ENCODE data around the gene KAT7.

The KAT7 gene

GRCh38 chr17:49815761-49816281 is 27.3 kb downstream of the KAT7 start:
- Histone ChIP-seq H3K79me2 (peaks cover 26% of the 10 kb centered on the region), H2AFZ (no peak overlapping the region), H3K27me3 (ENCODE audit: control insufficient read depth, insufficient read depth, low read length) (no peaks in the 10 kb centered on the region), H3K9ac (no peak overlapping the region), H3K4me2 (ENCODE audit: low read length) (peak overlapping the region; percentile 39), H3K4me1 (peaks cover 16% of the 10 kb centered on the region), H3K27ac (peak overlapping the region; percentile 15), H3K36me3 (ENCODE audit: control insufficient read depth, insufficient read depth, low read length) (no peaks in the 10 kb centered on the region), H3K4me3 (ENCODE audit: low read depth, low read length) (no peak overlapping the region), H3K9me3 (ENCODE audit: control insufficient read depth, low read length) (no peaks in the 10 kb centered on the region)
- no peak for TF ChIP-seq CTCF (IDR thresholded peaks at IDR 0.05)

- Histone ChIP-seq H3K4me1 (peaks cover 31% of the 10 kb centered on the region), H3K27me3 (ENCODE audit: control insufficient read depth, insufficient read depth, low read length) (no peaks in the 10 kb centered on the region), H3K27ac (no peak overlapping the region), H2AFZ (no peak overlapping the region), H3K9ac (no peak overlapping the region), H3K4me3 (ENCODE audit: low read depth, low read length) (no peak overlapping the region), H3K9me3 (ENCODE audit: control insufficient read depth, low read length) (no peaks in the 10 kb centered on the region), H3K4me2 (ENCODE audit: low read length) (no peak overlapping the region), H3K36me3 (ENCODE audit: control insufficient read depth, insufficient read depth, low read length) (no peaks in the 10 kb centered on the region), H3K79me2 (peaks cover 23% of the 10 kb centered on the region)
- TF ChIP-seq CTCF (IDR thresholded peaks at IDR 0.05) = no peak
Observed at GRCh38 chr17:49817993-49818392, 29.5 kb downstream of the KAT7 start.

- TF ChIP-seq CTCF (IDR thresholded peaks at IDR 0.05) = no peak
- Histone ChIP-seq H3K27me3 (ENCODE audit: control insufficient read depth, insufficient read depth, low read length) (no peaks in the 10 kb centered on the region), H3K4me1 (peaks cover 35% of the 10 kb centered on the region), H3K4me3 (ENCODE audit: low read depth, low read length) (no peak overlapping the region), H2AFZ (no peak overlapping the region), H3K36me3 (ENCODE audit: control insufficient read depth, insufficient read depth, low read length) (no peaks in the 10 kb centered on the region), H3K27ac (no peak overlapping the region), H3K9ac (no peak overlapping the region), H3K4me2 (ENCODE audit: low read length) (no peak overlapping the region), H3K9me3 (ENCODE audit: control insufficient read depth, low read length) (no peaks in the 10 kb centered on the region), H3K79me2 (peaks cover 21% of the 10 kb centered on the region)
Observed at GRCh38 chr17:49819138-49819537, 30.7 kb downstream of the KAT7 start.

- no peaks in the 10 kb centered on the region for H3K9me3 ChIP-seq (ENCODE audit: control insufficient read depth, low read length)
- H3K4me3 ChIP-seq (ENCODE audit: low read depth, low read length) = no peak overlapping the region
- H3K4me2 ChIP-seq (ENCODE audit: low read length) = no peak overlapping the region
- no peak overlapping the region for H3K27ac ChIP-seq
- peaks cover 21% of the 10 kb centered on the region for H3K79me2 ChIP-seq
- H3K27me3 ChIP-seq (ENCODE audit: control insufficient read depth, insufficient read depth, low read length) = no peaks in the 10 kb centered on the region
- no peak for TF ChIP-seq CTCF (IDR thresholded peaks at IDR 0.05)
- peaks cover 35% of the 10 kb centered on the region for H3K4me1 ChIP-seq
- H2AFZ ChIP-seq = no peak overlapping the region
- no peaks in the 10 kb centered on the region for H3K36me3 ChIP-seq (ENCODE audit: control insufficient read depth, insufficient read depth, low read length)
- no peak overlapping the region for H3K9ac ChIP-seq
Observed at GRCh38 chr17:49819651-49820050, 31.2 kb downstream of the KAT7 start.

GRCh38 chr17:49820773-49821172 is 32.3 kb downstream of the KAT7 start:
- H3K4me2 ChIP-seq (ENCODE audit: low read length) = no peak overlapping the region
- no peak overlapping the region for H3K4me3 ChIP-seq (ENCODE audit: low read depth, low read length)
- H3K4me1 ChIP-seq = peaks cover 38% of the 10 kb centered on the region
- no peak overlapping the region for H3K27ac ChIP-seq
- peaks cover 21% of the 10 kb centered on the region for H3K79me2 ChIP-seq
- no peaks in the 10 kb centered on the region for H3K9me3 ChIP-seq (ENCODE audit: control insufficient read depth, low read length)
- H3K9ac ChIP-seq = no peak overlapping the region
- no peak for TF ChIP-seq CTCF (IDR thresholded peaks at IDR 0.05)
- no peak overlapping the region for H2AFZ ChIP-seq
- no peaks in the 10 kb centered on the region for H3K27me3 ChIP-seq (ENCODE audit: control insufficient read depth, insufficient read depth, low read length)
- no peaks in the 10 kb centered on the region for H3K36me3 ChIP-seq (ENCODE audit: control insufficient read depth, insufficient read depth, low read length)
